H1 (cell line): Measurements from ENCODE around the gene ARHGAP24. TPM values are rescaled to one million over a fixed set of nuclear protein-coding genes. Genes with fewer than 3 reads are reported as not detected.
A peak's percentile ranks its signal among the peaks of the same experiment; 100 is the strongest.

Source experiments
- CTCF ChIA-PET: fragments of 300-600 bp; sonication (Branson Sonifier 250); formaldehyde crosslinking; loops from one replicate; lab custom pipeline; 2021; ENCODE audit not compliant: partially characterized antibody; lab: Charles Lee
- POLR2A ChIA-PET: fragments of 300-600 bp; sonication (Branson Sonifier 250); formaldehyde crosslinking; loops from one replicate; lab custom pipeline; 2021; ENCODE audit warnings: inconsistent platforms; ENCODE audit not compliant: partially characterized antibody; lab: Charles Lee
- DNase-seq, 2 experiments: peaks; one replicate each; pipeline versions ENCODE4 v3.0.0 to v3.0.0-alpha.2; 2010 to 2022; ENCODE audit warnings: low spot score in 2 of 2, low read depth in 1 of 2, mixed read lengths in 1 of 2
- FAIRE-seq: peaks from 2 replicates; lab custom pipeline; 2011; peaks lifted over from hg19 to GRCh38; lab: Jason Lieb, UNC
- H2AFZ ChIP-seq: 2 replicates; pipeline ENCODE4 v1.8.1; 2012; ENCODE audit warnings: low read length, inconsistent platforms
- H2AK5ac ChIP-seq: 2 replicates; pipeline ENCODE4 v1.6.1; 2013; ENCODE audit warnings: low read depth, low read length
- H2BK120ac ChIP-seq: replicated peaks from 2 replicates; pipeline ENCODE3; 2013; ENCODE audit warnings: low read depth, low read length, inconsistent platforms
- H2BK12ac ChIP-seq: 2 replicates; pipeline ENCODE4 v1.6.1; 2013; ENCODE audit warnings: low read depth, low read length
- H2BK15ac ChIP-seq: 2 replicates; pipeline ENCODE4 v1.6.1; 2013; ENCODE audit warnings: low read length
- H2BK20ac ChIP-seq: 2 replicates; pipeline ENCODE4 v1.6.1; 2013; ENCODE audit warnings: low read length
- H2BK5ac ChIP-seq: 2 replicates; pipeline ENCODE4 v1.6.1; 2013; ENCODE audit warnings: low read depth, low read length
- H3K14ac ChIP-seq: 2 replicates; pipeline ENCODE4 v1.6.1; 2013; ENCODE audit warnings: inconsistent platforms; ENCODE audit not compliant: insufficient read length
- H3K18ac ChIP-seq: 2 replicates; pipeline ENCODE4 v1.6.1; 2013; ENCODE audit warnings: low read length; ENCODE audit errors: extremely low read depth
- H3K23ac ChIP-seq: 2 replicates; pipeline ENCODE4 v1.6.1; 2013; ENCODE audit warnings: inconsistent platforms; ENCODE audit not compliant: insufficient read length
- H3K23me2 ChIP-seq: 2 replicates; pipeline ENCODE4 v1.6.1; 2013; ENCODE audit warnings: low read depth, low read length
- H3K27ac ChIP-seq: 2 replicates; pipeline ENCODE4 v1.6.1; 2011; ENCODE audit warnings: low read depth, low read length, inconsistent platforms
- H3K27me3 ChIP-seq, 4 experiments: replicated peaks in 1 of 4; 1 replicate in 1 of 4; 2 replicates in 3 of 4; pipeline versions ENCODE4 v1.6.1 to v1.8.1; 2011 to 2013; ENCODE audit warnings: low read length in 3 of 4, mild to moderate bottlenecking in 3 of 4, inconsistent platforms in 2 of 4, mixed read lengths in 2 of 4, moderate library complexity in 1 of 4; ENCODE audit not compliant: control insufficient read depth in 3 of 4, insufficient read depth in 3 of 4; ENCODE audit errors: extremely low read depth in 1 of 4
- H3K36me3 ChIP-seq, 4 experiments: 2 replicates each; pipeline versions ENCODE4 v1.6.1 to v1.8.1; 2011 to 2013; ENCODE audit warnings: mild to moderate bottlenecking in 4 of 4, low read length in 3 of 4, moderate library complexity in 2 of 4, control low read depth in 1 of 4, inconsistent platforms in 1 of 4; ENCODE audit not compliant: insufficient read depth in 4 of 4, control insufficient read depth in 2 of 4
- H3K4ac ChIP-seq: replicated peaks from 2 replicates; pipeline ENCODE3; 2013; ENCODE audit warnings: low read length, low read depth, mixed read lengths, inconsistent platforms; ENCODE audit not compliant: insufficient read length
- H3K4me1 ChIP-seq, 4 experiments: replicated peaks in 1 of 4; 1 replicate in 1 of 4; 2 replicates in 3 of 4; pipeline versions ENCODE4 v1.6.1 to v1.8.1; 2011 to 2013; ENCODE audit warnings: low read length in 3 of 4, inconsistent platforms in 2 of 4, mixed read lengths in 1 of 4; ENCODE audit not compliant: insufficient read depth in 4 of 4, control insufficient read depth in 3 of 4
- H3K4me2 ChIP-seq, 2 experiments: 2 replicates each; pipeline versions ENCODE4 v1.6.1 to v1.8.1; 2011 to 2013; ENCODE audit warnings: low read depth in 2 of 2, low read length in 2 of 2, control low read depth in 1 of 2, inconsistent platforms in 1 of 2, mild to moderate bottlenecking in 1 of 2; ENCODE audit not compliant: insufficient read depth in 1 of 2
- H3K4me3 ChIP-seq, 4 experiments: fragments of 200-600, 300-600 bp in 1 of 4; sonication (generic), shearing (Covaris generic), sonication (Bioruptor Twin) in 1 of 4; 2 replicates each; pipeline versions ENCODE4 v1.5.1 to v1.8.1; 2011 to 2016; ENCODE audit warnings: low read length in 4 of 4, low read depth in 3 of 4, control low read depth in 2 of 4, inconsistent platforms in 2 of 4, mild to moderate bottlenecking in 2 of 4, mixed read lengths in 1 of 4, moderate library complexity in 1 of 4; ENCODE audit not compliant: insufficient read depth in 2 of 4; ENCODE audit errors: extremely low read depth in 1 of 4
- H3K56ac ChIP-seq: replicated peaks from 2 replicates; pipeline ENCODE3; 2013; ENCODE audit warnings: low read depth, mild to moderate bottlenecking, mixed read lengths, low read length, inconsistent platforms; ENCODE audit not compliant: insufficient read length
- H3K79me1 ChIP-seq: 2 replicates; pipeline ENCODE4 v1.6.1; 2013; ENCODE audit warnings: low read depth, low read length, control low read depth
- H3K79me2 ChIP-seq, 2 experiments: 2 replicates each; pipeline versions ENCODE4 v1.6.1 to v1.8.1; 2012 to 2013; ENCODE audit warnings: low read length in 2 of 2, mild to moderate bottlenecking in 2 of 2, inconsistent platforms in 1 of 2; ENCODE audit not compliant: insufficient read depth in 2 of 2, control insufficient read depth in 1 of 2
- H3K9ac ChIP-seq, 4 experiments: replicated peaks in 1 of 4; 1 replicate in 1 of 4; 2 replicates in 3 of 4; pipeline versions ENCODE4 v1.6.1 to v1.8.1; 2011 to 2013; ENCODE audit warnings: low read depth in 3 of 4, low read length in 3 of 4, control low read depth in 2 of 4, mild to moderate bottlenecking in 2 of 4, moderate library complexity in 2 of 4, inconsistent platforms in 1 of 4; ENCODE audit errors: extremely low read depth in 1 of 4
- H3K9me3 ChIP-seq, 2 experiments: 2 replicates each; pipeline versions ENCODE4 v1.6.1 to v1.8.1; 2012 to 2013; ENCODE audit warnings: mild to moderate bottlenecking in 2 of 2, moderate library complexity in 2 of 2, control low read depth in 1 of 2, inconsistent platforms in 1 of 2, low read depth in 1 of 2, low read length in 1 of 2, mixed read lengths in 1 of 2; ENCODE audit not compliant: insufficient read depth in 2 of 2
- H4K20me1 ChIP-seq, 2 experiments: replicated peaks in 1 of 2; 2 replicates each; pipeline versions ENCODE3 to v1.8.1; 2011 to 2013; ENCODE audit warnings: inconsistent platforms in 2 of 2, low read length in 2 of 2, mild to moderate bottlenecking in 1 of 2; ENCODE audit not compliant: insufficient read depth in 2 of 2, control insufficient read depth in 1 of 2
- H4K5ac ChIP-seq: 2 replicates; pipeline ENCODE4 v1.6.1; 2013; ENCODE audit warnings: low read length, low read depth, mixed read lengths, inconsistent platforms; ENCODE audit not compliant: insufficient read length
- H4K8ac ChIP-seq: 2 replicates; pipeline ENCODE4 v1.8.0; 2013; ENCODE audit warnings: mild to moderate bottlenecking, moderate library complexity, low read length, inconsistent platforms; ENCODE audit not compliant: insufficient read depth; ENCODE audit errors: extremely low read depth
- H4K91ac ChIP-seq: replicated peaks from 2 replicates; pipeline ENCODE3; 2013; ENCODE audit warnings: low read length, mixed read lengths, inconsistent platforms; ENCODE audit not compliant: insufficient read length
- CBX5 ChIP-seq: fragments of 300-800, 300-1000 bp; sonication (generic); IDR thresholded peaks from 2 replicates; pipeline ENCODE4 v1.7.1; 2016; ENCODE audit warnings: antibody characterized with exemption, low read length, low read depth
- CTBP2 ChIP-seq: IDR thresholded peaks from 2 replicates; pipeline ENCODE4 v1.7.0; 2011; ENCODE audit warnings: borderline replicate concordance, mild to moderate bottlenecking, moderate library complexity, mixed read lengths, low read length; ENCODE audit not compliant: insufficient read depth, insufficient read length
- KDM5A ChIP-seq: fragments of 200-600 bp; IDR thresholded peaks from 2 replicates; pipeline ENCODE4 v1.7.1; 2012; ENCODE audit warnings: mild to moderate bottlenecking, low read length, inconsistent platforms, mixed read lengths
- RAD21 ChIP-seq, 2 experiments: IDR thresholded peaks in 1 of 2; conservative IDR thresholded peaks in 1 of 2; 2 replicates each; pipeline ENCODE4 v1.6.1; 2011; ENCODE audit warnings: low read depth in 2 of 2, low read length in 2 of 2, improper control_type of control experiment in 1 of 2, inconsistent platforms in 1 of 2, mild to moderate bottlenecking in 1 of 2, moderate library complexity in 1 of 2
- RBBP5 ChIP-seq: IDR thresholded peaks from 2 replicates; pipeline ENCODE4 v1.7.1; 2012; ENCODE audit warnings: low read depth, mild to moderate bottlenecking, inconsistent platforms, low read length, moderate library complexity, borderline replicate concordance
- SP2 ChIP-seq: IDR thresholded peaks from 2 replicates; pipeline ENCODE4 v1.6.1; 2012; ENCODE audit warnings: mild to moderate bottlenecking, low read length, inconsistent platforms
- WGBS, 2 experiments: shearing (Covaris generic) in 1 of 2; methylation state at CpG; one replicate each; pipeline versions ENCODE4 v1.1.6 to v1.1.7; 2013 to 2015; ENCODE audit warnings: low lambda C conversion rate in 2 of 2, mixed read lengths in 2 of 2, inconsistent platforms in 1 of 2, low coverage in 1 of 2, missing lambda C conversion rate in 1 of 2; ENCODE audit not compliant: insufficient replicate concordance in 2 of 2, insufficient coverage in 1 of 2, insufficient read length in 1 of 2; ENCODE audit errors: extremely low coverage in 1 of 2, missing lambda C conversion rate in 1 of 2; 5-methylcytosine and 5-hydroxymethylcytosine counted together
- polyA plus RNA-seq, 7 experiments: library from polyadenylated mRNA; depleted of rRNA in 3 of 7; stranded (reverse) in 5 of 7; unstranded in 2 of 7; fragments of >200 nt in 5 of 7; fragments of 200-250 nt in 2 of 7; gene quantifications; 1 replicate in 5 of 7; 2 replicates in 1 of 7; 4 replicates in 1 of 7; pipeline versions ENCODE4 v1.2.1 to v1.2.3, GENCODE V29; 2011 to 2013; ENCODE audit warnings: missing spikeins in 2 of 7, mixed read lengths in 2 of 7
- total RNA-seq: library from RNA; stranded (reverse); fragmentation: NEBNext Ultra II Directional; extraction: Animal tissue kit (Norgen Biotek cat#: 25700); gene quantifications from 2 replicates; pipeline ENCODE4 v1.2.1, GENCODE V29; 2021
- TF ChIP-seq, protein P1 (sequence below): IDR thresholded peaks from 2 replicates; pipeline ENCODE4 v1.6.1; 2012; ENCODE audit warnings: inconsistent platforms
- TF ChIP-seq, protein P2 (sequence below): IDR thresholded peaks from 2 replicates; pipeline ENCODE4 v1.6.1; 2012; ENCODE audit warnings: low read length, inconsistent platforms
- TF ChIP-seq, protein P3 (sequence below): IDR thresholded peaks from 2 replicates; pipeline ENCODE4 v1.6.1; 2011; ENCODE audit warnings: low read length, improper control_type of control experiment

ARHGAP24 gene
- total and polyA plus RNA-seq, 2 of the 8 experiments (the other 6 are each of a cell fraction or from before 2014, with no cell fraction given) = 0.08 to 0.50 TPM

DNA sequence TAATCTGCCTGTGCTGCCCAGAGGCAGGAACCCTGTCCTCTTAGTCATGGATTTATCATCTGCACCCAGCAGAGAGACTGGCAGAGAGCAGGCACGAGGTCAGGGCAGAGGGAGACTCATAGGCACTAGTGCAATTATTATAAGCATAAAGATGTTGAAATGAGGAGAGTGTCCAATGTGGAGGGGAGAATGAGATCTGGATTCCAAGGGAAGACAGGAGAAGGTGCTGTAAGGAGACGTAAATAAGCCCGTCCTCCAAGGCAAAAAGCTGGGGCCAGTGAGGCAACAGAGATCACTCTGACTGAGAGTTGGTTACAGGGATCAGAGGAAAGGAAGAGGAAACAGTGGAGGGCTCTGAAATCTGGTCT, 478.7 kb downstream of the ARHGAP24 start:
- TF ChIP-seq CBX5 (no peak), RAD21 (IDR thresholded peaks at IDR 0.05 in 1 of 2, conservative IDR thresholded peaks at IDR 0.05 in 1 of 2; ENCODE audit: low read depth in 2 of 2, low read length in 2 of 2) (no peak), CTBP2 (no peak), RBBP5 (no peak), KDM5A (no peak), SP2 (no peak)
- TF ChIP-seq, protein P1, sequence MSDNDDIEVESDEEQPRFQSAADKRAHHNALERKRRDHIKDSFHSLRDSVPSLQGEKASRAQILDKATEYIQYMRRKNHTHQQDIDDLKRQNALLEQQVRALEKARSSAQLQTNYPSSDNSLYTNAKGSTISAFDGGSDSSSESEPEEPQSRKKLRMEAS = no peak
- TF ChIP-seq, protein P2, sequence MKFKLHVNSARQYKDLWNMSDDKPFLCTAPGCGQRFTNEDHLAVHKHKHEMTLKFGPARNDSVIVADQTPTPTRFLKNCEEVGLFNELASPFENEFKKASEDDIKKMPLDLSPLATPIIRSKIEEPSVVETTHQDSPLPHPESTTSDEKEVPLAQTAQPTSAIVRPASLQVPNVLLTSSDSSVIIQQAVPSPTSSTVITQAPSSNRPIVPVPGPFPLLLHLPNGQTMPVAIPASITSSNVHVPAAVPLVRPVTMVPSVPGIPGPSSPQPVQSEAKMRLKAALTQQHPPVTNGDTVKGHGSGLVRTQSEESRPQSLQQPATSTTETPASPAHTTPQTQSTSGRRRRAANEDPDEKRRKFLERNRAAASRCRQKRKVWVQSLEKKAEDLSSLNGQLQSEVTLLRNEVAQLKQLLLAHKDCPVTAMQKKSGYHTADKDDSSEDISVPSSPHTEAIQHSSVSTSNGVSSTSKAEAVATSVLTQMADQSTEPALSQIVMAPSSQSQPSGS = no peak
- TF ChIP-seq, protein P3, sequence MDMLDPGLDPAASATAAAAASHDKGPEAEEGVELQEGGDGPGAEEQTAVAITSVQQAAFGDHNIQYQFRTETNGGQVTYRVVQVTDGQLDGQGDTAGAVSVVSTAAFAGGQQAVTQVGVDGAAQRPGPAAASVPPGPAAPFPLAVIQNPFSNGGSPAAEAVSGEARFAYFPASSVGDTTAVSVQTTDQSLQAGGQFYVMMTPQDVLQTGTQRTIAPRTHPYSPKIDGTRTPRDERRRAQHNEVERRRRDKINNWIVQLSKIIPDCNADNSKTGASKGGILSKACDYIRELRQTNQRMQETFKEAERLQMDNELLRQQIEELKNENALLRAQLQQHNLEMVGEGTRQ = no peak
- Histone ChIP-seq H2BK120ac (no peak overlapping the region), H3K27me3 (no peaks in the 10 kb centered on the region), H2BK20ac (no peak overlapping the region), H3K18ac (0 out of 2 replicates have a peak overlapping the region, but pooled peaks have one; percentile 1), H3K79me1 (no peaks in the 10 kb centered on the region), H4K20me1 (no peaks in the 10 kb centered on the region), H3K4me2 (peak overlapping the region in 1 of 2 experiments; percentile 27; a peak in 2 of 4 replicates), H4K8ac (no peak overlapping the region), H3K4ac (no peak overlapping the region), H3K23ac (no peak overlapping the region), H2BK15ac (no peak overlapping the region), H4K91ac (no peak overlapping the region), H3K36me3 (no peaks in the 10 kb centered on the region; a peak in 1 of 8 replicates), H3K79me2 (no peaks in the 10 kb centered on the region), H4K5ac (no peak overlapping the region), H3K23me2 (no peaks in the 10 kb centered on the region), H3K27ac (0 out of 2 replicates have a peak overlapping the region, but pooled peaks have one; percentile 5), H3K14ac (no peak overlapping the region), H2AK5ac (no peak overlapping the region), H2BK5ac (0 out of 2 replicates have a peak overlapping the region, but pooled peaks have one; percentile 9), H2AFZ (peak overlapping the region; percentile 97), H3K56ac (no peak overlapping the region), H3K9me3 (no peaks in the 10 kb centered on the region), H2BK12ac (no peak overlapping the region; the same call in 1 of the 2 replicates), H3K4me3 (no peak overlapping the region), H3K4me1 (peaks cover 0 to 17% (median 5%) of the 10 kb centered on the region in 4 experiments; a peak in 5 of 7 replicates), H3K9ac (no peak overlapping the region)
- CTCF ChIA-PET = interaction anchor here (0.8 to 1.3 kb wide), 4 partner anchors 15 to 156 kb away, joined by 3 to 4 read pairs (median 3); no protein-coding TSS in a partner anchor
- no peak for DNase-seq
- POLR2A ChIA-PET = interaction anchor here (1.4 kb wide), 1 partner anchor 11 kb away, joined by 5 read pairs; no protein-coding TSS in a partner anchor
- WGBS, 2 experiments = 41% methylated on average over 3 of the region's 3 CpGs; no CpG with 5 or more reads in 1 of the 2 experiments
- FAIRE-seq = no peak
